ENCODE measurements around the gene SEPTIN2.

The SEPTIN2 gene

DNA sequence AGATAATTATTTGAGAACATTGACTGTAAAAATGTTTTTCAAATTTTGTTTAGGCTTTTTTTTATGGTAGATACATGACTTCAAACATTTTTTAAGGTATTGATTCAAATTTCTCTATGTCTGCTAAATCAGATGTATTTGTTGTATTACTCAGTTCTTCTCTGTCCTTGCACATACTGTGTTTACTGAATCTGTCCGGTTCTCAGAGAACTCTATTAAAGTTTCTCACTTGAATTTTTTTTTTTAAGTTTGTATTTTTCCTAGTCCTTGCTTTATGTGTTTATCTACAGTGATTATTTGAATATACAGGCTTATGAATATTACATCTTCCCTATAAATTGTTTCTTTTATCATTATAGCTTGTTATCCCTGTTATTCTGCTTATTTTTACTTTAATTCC, 5.3 kb downstream of the SEPTIN2 start:
- TF ChIP-seq, protein P1, sequence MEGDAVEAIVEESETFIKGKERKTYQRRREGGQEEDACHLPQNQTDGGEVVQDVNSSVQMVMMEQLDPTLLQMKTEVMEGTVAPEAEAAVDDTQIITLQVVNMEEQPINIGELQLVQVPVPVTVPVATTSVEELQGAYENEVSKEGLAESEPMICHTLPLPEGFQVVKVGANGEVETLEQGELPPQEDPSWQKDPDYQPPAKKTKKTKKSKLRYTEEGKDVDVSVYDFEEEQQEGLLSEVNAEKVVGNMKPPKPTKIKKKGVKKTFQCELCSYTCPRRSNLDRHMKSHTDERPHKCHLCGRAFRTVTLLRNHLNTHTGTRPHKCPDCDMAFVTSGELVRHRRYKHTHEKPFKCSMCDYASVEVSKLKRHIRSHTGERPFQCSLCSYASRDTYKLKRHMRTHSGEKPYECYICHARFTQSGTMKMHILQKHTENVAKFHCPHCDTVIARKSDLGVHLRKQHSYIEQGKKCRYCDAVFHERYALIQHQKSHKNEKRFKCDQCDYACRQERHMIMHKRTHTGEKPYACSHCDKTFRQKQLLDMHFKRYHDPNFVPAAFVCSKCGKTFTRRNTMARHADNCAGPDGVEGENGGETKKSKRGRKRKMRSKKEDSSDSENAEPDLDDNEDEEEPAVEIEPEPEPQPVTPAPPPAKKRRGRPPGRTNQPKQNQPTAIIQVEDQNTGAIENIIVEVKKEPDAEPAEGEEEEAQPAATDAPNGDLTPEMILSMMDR (IDR thresholded peaks at IDR 0.05; ENCODE audit: insufficient read depth, low read length, missing control alignments) = no peak
- no peak for DNase-seq (ENCODE audit: low read depth, low spot score)
- POLR2A ChIA-PET = no interaction called here
- H3K4me3 ChIP-seq (ENCODE audit: low read depth, low read length) = no peak overlapping the region
- CTCF ChIA-PET = interaction anchor here (0.6 kb wide), 1 partner anchor 18 kb away, joined by 3 read pairs; no protein-coding TSS in a partner anchor

DNA sequence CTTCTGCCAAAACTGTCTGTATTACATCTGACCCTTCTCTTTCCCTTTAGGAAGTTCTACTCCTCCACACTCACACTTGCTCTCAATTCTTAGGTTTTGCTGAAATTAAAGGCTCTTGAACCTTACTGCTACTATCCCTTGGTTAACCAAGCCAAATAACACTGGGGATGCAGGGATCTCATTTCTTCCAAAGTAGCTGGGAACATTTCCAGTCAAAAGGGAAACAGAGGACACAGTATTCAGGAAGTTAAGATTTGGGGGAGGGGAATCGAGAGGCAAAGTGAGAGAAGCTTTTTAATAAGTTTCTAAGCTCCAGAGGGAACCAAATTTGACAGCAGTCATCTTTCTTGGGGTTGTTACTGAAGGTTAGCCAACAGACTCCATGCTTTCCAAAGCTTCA, 6.2 kb downstream of the SEPTIN2 start:
- ChIA-PET POLR2A (interaction anchor here (0.6 kb wide), 2 partner anchors 19 to 31 kb away, joined by 3 read pairs; no protein-coding TSS in a partner anchor), CTCF (no interaction called here)
- no peak overlapping the region for H3K4me3 ChIP-seq (ENCODE audit: low read depth, low read length)
- no peak for DNase-seq (ENCODE audit: low read depth, low spot score)
- TF ChIP-seq, protein P1 (IDR thresholded peaks at IDR 0.05; ENCODE audit: insufficient read depth, low read length, missing control alignments) = no peak

DNA sequence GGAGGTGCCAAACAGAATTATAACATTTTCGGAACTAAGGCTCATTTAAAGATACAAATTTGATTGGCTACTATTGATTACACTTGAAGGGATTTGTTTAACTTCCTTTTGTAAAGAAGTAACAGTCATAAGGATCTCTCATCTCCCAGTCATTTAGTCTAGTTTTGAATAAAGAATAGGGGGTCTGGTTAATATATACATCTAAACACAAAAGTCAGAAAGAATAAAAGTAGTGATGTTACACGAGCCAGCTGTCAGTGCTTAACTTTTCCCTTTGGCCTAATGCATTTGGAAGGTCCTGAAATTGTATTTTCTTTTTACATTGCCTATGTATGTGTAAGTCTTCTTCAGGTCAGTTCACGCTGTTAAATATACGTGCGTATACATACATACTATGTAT, 8.1 kb downstream of the SEPTIN2 start:
- no peak overlapping the region for H3K4me3 ChIP-seq (ENCODE audit: low read depth, low read length)
- POLR2A ChIA-PET = interaction anchor here (0.6 kb wide), 1 partner anchor 22 kb away, joined by 3 read pairs; no protein-coding TSS in a partner anchor
- DNase-seq (ENCODE audit: low read depth, low spot score) = no peak
- CTCF ChIA-PET = interaction anchor here (1.3 kb wide), 1 partner anchor 9 kb away, joined by 4 read pairs; the partner anchor contains the start of genes HDLBP and SEPTIN2
- TF ChIP-seq, protein P1 (IDR thresholded peaks at IDR 0.05; ENCODE audit: insufficient read depth, low read length, missing control alignments) = no peak

DNA sequence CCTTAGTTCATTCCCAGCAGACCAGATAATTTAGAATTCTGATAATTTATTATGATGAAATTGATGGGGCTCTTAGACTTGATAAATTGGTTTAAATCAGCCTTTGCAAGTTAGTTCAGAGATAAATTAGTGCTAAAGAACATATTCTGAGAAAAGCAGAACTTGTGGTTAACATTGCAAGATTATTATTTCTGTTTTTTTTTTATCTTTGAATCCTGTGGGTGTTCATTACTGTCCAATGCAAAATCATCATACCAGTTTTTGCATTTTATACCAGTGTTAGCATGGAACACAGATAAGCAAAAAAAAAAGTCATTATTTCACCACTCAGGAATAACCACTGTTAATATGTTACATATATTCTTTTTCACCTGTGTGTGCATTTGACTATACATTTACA, 9.1 kb downstream of the SEPTIN2 start:
- TF ChIP-seq, protein P1 (IDR thresholded peaks at IDR 0.05; ENCODE audit: insufficient read depth, low read length, missing control alignments) = no peak
- ChIA-PET CTCF (interaction anchor here (1.0 to 1.3 kb wide), 2 partner anchors 10 to 11 kb away, joined by 3 to 4 read pairs; partner anchors contain the start of genes HDLBP and SEPTIN2), POLR2A (no interaction called here)
- DNase-seq (ENCODE audit: low read depth, low spot score) = no peak
- no peak overlapping the region for H3K4me3 ChIP-seq (ENCODE audit: low read depth, low read length)

DNA sequence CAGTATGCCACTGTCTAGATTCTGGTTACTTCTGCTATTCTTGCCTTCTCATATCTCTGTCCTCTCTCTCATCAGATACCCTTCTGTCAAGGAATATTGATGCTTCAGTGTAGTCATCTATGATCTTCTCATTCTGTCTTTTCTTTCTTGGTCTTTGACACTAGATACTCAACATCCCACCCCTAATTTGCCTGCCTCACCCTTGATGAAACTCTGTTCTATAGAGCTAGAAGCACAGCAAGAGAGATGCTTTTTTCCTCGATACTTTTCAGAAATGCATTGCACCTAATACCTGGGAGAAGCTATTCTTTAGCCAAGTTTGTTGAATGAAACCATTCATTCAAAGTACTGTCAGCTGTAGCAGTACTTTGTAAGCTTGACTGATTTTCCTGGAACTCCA, 9.5 kb downstream of the SEPTIN2 start:
- TF ChIP-seq, protein P1 (IDR thresholded peaks at IDR 0.05; ENCODE audit: insufficient read depth, low read length, missing control alignments) = no peak
- H3K4me3 ChIP-seq (ENCODE audit: low read depth, low read length) = no peak overlapping the region
- ChIA-PET POLR2A (no interaction called here), CTCF (interaction anchor here (1.0 kb wide), 1 partner anchor 12 kb away, joined by 3 read pairs; no protein-coding TSS in a partner anchor)
- DNase-seq (ENCODE audit: low read depth, low spot score) = no peak

DNA sequence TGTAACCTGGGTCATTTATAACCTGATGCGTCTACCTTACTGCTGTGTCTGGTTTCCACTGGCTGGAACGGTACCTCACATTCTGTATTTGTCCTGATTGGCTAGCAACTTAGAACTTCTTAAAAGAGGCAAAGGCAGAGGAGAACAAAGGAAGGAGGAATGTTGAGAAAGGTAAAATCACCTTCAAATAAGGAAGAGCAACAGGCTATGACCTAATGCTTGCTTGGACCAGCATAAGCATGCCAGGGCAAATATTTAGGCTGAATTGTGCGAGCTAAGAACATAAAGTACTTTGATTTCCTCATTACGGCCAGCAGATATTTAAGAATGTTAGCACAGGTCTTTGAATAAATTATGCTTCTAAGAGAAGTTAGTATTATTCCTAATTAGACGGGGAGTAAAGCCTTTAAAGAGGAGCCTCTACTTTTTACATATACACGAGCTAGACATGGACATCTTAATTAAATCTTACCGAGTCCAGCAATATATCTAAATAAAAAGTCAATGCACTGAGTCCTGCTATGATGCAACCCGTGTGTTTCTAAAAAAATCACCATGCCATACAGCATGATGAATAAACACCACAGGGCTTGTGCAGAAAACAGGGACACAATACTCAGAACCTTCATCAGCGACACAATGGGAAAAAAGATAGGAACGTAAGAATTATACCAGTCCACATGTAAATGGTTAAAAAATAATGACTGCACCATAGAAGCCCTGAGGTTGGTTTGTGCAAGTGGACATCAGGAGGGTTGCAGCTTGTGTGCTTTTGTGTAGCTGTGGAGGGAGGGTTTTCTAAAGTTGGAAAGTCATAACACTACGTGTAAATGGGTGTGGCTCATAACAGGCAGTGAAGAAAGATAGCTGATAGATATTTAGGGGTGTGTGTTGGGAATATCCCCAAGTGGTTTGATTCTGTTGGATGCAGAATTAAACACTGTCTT, 14.2 kb downstream of the SEPTIN2 start:
- ChIA-PET CTCF (no interaction called here), POLR2A (no interaction called here)
- H3K4me3 ChIP-seq (ENCODE audit: low read depth, low read length) = no peak overlapping the region
- TF ChIP-seq, protein P1 (IDR thresholded peaks at IDR 0.05; ENCODE audit: insufficient read depth, low read length, missing control alignments) = no peak
- no peak for DNase-seq (ENCODE audit: low read depth, low spot score)
